Measurements from ENCODE around the gene RGSL1.
A peak's percentile ranks its signal among the peaks of the same experiment; 100 is the strongest.

Gene RGSL1

DNA sequence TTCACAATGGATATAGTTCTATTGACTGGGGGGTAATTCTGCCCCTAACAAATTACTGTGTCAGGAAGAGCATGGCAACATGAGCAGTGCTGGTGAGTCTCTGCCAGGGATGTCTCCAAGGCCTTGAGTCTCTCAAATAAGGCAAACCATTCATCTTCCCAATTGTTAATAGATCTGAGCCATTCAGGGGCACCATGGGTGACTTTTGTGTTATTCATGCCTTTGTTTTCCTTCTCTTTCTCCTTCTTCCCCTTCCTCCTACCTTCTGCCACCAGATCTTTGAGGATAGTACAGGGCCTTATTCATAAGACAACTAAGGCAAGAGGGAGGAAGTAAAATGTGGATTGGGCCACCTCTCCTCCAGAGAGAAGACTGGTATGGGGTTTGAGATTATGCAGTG lies at the start of gene RGSL1:
Gene RGSL1, plus strand, starts transcription at position 60 of the 400 bp plus-strand sequence. Its CDS starts 20 bp downstream, at position 80.
- no peak for DNase-seq

DNA sequence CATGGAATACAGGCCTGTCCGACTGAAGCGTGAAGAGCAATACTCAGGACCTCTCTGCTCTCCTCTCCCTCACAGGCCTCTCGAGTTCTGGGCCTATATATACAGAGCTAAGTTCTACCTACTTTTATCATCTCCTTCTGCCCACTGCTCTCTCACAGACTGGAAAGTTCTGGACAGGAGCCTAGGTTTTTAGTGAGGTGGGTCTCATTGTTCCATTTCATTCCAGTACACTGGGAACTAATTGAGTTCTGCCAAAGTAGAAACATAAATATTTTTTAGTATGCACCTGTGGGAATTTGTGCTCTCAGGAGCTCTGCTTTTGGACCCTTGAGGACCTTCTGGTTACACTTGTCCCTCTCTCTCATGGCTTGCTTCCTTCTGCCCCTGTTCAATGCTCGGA lies 49.4 kb upstream of the RGSL1 start, which contains the start of gene TEDDM1:
Gene TEDDM1, minus strand, starts transcription at position 101 of the 400 bp plus-strand sequence. CDS start 182 bp downstream, outside the sequence.
- DNase-seq: no peak

DNA sequence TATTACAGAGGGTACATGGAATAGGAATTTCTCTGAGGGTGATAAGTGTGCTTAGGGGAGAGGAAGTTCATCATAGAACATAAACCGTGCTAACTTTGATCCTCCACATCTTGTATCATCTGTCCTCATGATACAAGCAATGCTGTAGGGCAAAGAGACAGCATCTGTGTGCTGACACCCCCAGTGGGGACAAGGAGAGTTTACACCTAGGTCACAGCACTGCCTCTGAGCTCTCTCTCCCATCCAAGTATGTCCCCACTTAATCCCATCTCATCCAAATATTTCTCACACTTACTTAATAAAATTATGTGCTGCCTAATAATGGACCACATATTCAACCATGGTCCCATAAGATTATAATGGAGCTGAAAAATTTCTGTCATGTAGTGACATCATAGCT lies 45.2 kb upstream of the RGSL1 start:
- no peak for DNase-seq

DNA sequence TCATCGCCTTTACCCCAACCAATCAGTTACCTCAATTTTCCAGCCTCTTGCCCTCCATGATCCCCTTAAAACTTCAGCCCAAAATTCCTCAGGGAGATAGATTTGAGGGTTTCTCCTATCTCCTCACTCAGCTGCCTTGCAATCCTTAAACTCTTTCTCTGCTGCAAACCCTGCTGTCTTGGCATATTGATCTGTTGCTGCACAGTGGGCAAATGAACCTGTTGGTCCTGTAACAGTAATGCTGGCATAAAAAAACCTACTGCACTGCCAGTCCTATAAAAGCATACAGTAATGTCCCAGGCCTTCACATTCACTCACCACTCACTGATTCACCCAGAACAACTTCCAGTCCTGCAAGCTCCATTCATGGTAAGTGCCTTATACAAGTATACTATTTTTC lies 44.4 kb upstream of the RGSL1 start:
- no peak for DNase-seq

DNA sequence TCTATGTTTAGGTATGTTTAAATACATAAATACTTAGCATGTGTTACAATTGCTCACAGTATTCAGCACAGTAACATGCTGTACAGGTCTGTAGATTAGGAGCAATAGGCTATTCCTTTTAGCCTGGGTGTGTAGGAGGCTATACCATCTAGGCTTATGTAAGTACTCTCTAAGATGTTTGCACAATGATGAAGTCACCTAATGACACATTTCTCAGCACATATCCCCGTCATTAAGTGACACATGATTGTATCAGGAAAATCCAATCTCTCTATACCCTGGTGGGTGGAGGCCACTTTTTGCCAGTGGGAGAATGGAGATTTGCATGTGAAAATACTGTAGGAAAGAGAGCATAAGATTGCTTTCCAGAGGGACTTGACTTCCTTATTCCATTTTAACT lies 43.9 kb upstream of the RGSL1 start:
- no peak for DNase-seq

DNA sequence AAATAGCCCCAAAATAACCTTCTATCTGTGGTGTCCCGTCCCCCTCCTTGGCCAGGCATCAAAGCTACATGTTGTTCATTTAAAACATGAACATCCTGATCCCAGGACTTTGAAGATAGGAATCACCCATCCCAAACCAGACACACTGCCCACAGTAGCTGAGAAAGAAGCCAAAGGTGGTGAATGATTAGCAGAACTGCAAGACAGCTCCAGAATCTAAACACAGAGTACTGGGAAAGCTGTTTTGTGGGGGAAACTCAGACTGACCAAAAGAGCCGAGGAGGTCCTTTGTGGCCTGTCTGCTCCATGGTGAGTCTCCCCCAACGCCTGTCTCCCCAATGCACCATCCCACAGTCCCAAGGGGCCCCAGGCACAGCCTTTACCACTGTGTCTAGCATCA lies 42.2 kb upstream of the RGSL1 start:
- DNase-seq: no peak

DNA sequence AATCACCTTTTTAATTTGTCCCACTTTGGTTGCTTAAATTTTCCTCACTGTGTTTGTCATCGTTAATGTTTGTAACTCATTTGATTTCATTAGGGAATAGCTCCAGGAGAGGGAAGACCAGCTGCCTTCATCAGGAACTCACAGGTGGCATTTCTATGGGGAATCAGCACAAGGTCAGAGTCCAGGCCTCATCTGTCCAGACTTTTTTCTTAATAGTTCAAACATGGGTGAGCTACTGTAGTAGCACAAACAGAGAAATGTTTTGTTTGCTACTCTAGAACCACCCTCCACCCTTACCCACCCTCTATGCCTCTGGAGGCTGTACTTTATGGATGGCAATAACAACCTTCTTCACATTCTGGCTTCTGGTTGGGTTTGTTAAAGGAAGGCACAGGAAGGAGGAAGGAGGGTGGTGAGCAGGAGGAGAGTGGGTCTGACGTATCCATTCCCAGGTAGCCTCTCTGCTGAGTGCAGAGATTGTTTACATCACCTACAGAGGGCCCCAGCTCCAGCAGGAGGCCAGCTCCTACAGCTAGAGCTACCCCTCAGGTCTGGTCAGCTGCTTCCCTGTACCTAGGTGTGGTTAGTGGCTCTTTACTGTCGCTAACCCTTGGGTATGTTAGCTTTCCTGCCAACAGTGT lies 41.4 kb upstream of the RGSL1 start:
- no peak for DNase-seq

DNA sequence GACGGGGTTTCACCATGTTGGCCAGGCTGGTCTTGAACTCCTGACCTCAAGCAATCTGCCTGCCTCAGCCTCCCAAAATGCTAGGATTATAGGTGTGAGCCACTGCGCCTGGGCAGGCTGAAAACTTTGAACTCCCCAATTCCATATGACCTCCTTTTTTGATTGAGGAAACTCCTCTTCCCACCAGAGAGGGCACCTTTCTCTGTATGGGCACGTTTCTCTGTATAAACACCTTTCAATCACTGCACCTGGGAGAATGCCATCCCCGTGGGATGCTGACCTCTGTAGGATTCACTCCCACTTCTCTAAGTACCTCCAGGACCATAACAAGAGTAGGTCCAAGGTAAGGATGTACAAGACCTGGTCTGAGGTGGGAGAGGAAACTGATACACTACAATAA lies 39.8 kb upstream of the RGSL1 start:
- DNase-seq: no peak

DNA sequence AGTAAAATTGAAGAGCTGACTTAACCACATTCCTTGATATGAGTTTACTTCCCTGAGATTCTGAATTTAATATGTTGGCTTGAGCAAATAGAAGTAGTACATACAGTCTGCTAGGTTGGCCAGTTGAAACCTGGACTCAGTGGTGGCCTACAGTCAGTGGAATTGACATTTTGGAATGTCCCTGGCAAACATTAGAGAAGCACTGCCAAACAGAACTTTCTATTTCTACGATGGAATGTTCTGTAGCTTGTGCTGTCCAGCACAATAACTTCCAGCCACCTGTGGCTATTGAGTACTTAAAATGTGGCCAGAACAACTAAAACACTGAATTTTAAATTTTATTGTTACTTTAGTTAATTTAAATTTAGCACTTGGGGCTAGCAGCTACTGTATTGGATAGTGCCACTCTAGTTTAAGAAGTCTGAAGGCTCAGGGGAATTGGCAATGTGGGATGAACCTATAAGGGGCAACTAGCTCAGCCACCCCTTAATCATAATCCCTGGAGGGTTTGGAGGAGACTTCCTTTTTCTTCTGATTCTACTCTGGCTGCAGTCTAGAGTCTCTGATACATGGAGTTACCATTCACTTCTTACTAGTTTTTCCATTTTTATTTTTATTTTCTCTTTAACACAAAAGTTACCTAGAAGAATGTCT lies 39.2 kb upstream of the RGSL1 start:
- DNase-seq: no peak

DNA sequence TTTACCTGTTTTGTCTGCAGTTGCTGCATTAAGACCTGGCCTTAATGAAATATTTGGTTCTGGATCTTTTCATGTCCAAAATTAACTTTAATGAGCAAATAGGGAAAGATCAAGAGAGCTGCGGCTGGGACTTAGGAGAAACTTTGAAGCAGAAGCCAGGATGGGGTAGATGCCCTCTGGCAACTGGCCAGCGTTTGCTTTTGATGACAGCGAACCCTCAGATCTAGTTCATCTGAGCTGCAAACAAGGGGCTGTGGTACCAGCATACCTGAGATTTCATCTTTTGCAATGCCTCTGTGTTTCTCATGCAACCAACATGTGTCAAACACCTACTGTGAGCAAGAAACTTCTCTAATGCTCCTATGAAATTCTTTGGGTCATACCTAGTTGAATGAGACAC lies 36.5 kb upstream of the RGSL1 start:
- DNase-seq: no peak

DNA sequence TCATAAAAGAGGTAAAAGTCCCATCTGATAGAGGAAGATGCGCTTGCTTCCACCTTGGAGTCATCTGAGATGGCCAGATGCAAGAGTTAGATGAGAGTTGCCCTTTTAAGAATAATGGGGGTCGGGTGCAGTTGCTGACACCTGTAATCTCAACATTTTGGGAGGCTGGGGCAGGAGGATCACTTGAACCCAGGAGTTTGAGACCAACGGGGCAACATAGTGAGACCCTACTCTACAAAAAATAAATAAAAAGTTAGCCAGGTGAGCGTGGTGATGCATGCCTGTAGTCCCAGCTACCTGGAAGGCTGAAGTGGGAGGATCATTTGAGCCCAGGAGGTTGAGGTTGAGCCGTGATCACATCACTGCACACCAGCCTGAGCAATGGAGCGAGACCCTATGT lies 36.0 kb upstream of the RGSL1 start:
- DNase-seq: no peak

DNA sequence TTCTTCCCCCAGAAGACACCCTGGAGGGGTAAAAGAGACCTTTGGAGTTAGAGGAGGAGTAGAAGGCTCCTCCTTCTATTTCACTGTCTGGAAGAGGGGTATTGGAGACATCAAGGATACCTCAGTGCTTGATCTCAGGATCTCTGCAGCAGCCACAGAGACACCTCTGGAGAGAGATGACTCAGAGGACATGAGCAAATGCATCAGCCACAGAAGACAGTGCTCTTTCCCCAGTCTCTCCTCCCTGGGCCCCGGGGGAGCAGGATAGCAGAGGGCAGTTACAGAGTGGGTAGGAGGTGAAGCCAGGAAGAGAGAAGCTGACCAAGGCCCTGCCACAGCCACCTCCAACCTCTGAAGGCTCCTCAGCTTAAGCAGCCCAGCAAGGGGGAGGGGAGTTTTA lies 34.2 kb upstream of the RGSL1 start:
- DNase-seq: no peak

DNA sequence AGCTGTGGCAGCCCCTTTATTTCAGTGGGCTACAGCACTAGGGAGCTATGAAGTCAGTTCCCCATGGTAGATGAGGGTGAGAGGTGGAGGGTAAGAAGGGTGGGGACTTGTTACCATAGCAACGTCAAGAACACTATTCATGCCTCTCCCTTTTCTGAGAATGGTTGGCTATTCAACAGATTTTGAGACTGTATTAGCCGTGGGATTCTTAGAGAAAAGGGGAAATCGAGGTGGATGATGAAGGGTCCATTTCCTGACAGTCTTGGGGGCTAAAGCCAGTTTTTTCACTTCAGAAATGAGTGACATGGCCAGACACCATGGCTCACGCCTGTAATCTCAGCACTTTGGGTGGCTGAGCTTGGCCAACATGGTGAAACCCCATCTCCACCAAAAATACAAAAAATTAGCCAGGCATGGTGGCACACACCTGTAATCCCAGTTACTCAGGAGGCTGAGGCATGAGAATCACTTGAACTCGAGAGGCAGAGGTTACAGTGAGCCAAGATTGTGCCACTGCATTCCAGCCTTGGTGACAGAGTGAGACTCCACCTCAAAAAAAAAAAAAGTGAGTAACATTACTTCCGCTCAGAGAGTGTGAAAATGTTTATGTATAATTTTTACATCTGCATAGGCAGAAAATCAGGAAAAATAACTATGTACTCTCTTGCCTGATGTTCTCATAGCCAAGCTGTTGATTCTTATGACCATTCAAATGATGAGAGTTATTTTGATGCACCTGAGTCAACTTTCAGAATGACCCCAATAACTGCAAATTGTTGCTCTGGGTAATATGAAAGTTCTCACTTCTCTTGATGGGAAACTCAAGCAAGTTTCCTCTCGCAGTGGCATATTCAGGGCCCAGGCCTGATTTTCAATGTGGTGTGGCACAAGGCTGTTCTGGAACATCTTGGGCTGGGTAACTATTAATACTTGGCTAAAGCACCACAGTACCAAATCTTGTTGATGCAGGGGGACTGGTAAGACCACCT lies 23.2 kb upstream of the RGSL1 start:
- no peak for DNase-seq

DNA sequence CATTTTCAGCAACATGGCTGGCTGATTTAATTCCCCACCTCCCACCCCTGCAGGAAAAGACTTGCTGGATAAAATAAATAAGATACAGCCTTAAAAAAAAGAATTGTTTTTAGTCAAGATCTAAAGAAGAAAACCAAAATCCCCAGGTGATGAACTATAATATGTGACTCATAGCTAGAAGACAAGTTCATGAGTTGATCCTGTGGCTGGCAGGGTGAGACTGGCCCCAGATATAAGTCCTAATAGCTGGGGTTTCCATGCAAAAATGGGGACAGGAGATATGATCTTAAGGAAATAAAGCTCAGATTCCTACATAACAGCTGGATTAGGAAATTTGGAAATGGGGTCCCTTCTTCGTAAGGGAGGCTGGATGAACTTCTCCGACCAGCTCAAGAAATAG lies 21.9 kb upstream of the RGSL1 start:
- no peak for DNase-seq

DNA sequence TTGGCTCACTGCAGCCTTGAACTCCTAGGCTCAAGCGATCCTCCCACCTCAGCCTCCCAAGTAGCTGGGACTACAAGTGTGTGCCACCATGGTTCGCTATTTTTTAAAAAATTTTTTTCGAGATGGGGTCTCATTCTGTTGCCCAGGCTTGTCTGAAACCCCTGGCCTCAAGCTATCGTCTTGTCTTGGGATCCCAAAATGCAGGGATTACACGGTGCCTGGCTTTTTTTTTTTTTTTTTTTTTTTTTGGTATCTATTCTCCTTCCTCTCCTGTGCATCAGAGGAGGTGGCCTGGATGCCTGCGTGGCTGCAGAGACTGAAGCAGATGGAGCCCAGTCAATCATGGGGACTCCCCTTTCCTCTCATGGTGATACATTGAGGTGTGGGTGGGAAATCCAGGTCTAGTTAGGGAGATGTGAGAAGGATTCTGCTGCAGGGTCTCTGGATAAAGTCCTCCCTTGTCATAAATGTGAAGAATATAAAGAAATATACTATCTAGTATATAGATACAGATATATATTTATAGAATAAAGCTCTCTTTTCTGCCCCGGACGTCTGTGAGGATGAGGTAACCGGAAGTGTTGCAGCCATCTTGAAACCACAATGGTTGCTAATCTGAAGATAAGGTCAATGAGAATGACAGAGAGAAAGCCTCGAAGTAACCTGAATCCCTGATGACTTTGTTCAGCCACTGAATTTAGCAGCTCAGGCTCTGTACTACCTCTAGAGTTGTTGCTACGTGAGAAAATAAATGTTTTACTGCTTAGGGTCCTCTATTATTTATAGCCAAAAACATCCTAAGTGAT lies 19.5 kb upstream of the RGSL1 start:
- no peak for DNase-seq

DNA sequence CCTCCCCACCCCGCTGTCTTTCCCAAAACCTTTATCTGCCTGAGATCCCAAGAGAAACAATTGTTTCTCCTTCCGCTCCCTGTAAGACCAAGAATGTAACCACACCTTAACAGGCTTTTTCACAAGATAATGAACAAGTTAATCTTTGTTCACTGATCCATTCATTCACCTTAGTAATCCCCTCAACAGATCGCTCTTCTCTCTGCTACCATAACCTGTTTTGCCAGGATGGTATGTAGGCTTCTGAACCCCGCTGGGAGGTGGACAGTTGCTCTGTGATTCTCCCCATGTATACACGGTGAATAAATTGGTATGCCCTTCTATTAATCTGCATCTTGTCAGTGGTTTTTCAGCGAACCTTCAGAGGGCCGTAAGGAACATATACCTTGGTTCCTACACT lies 18.7 kb upstream of the RGSL1 start:
- no peak for DNase-seq

DNA sequence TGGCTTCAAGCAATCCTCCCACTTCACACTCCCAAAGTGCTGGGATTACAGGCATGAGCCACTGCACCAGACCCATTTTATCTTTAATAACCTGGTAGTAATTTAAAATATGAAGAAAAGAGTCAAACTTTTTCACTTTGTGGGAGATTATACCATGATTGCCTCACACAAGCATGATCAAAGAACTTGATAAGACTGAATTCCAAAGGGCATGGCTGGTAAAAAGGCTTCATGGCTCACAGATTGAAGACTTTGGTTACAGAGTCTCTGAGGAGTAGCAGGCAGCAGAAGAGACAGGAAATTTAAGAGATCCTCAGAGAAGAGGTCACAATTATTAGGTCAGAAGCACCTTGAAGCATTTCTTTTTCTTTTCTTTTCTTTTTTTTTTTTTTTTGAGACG lies 16.4 kb upstream of the RGSL1 start:
- no peak for DNase-seq

DNA sequence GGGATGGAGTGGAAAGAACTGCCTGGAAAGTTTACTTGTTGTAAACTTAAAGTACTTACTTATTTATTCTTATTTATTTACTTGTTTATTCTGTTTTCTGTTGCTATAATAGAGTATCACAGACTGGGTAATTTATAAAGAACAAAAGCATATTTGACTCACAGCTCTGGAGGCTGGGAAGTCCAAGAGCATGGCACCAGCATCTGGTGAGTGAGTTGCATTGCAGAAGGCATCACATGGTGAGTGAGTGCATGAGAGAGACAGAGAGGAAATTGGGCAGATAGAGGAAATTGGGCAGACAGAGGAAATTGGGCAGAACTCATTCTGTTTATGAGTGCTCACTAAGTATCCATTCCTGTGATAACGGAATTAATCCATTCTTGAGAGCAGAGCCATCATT lies 11.6 kb upstream of the RGSL1 start:
- DNase-seq: no peak

DNA sequence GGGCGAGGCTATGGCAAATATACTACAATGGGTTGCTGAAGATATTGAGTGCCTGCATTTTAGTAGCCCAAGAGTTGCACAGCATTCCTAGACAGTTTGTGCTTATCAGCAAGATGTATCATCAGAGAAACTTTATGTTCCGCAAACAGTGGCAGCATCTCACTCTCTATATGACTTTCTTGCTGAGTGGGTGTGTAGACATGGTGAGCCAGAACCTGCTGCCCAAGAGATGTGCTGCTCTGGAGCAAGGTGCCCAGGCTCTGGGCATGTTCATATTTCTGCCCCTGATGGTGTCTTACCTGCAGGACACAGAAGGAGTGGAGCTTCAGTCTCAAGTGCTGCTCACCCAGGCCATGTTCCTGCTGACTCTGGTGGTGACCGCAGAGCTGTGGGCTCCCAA lies 8.2 kb upstream of the RGSL1 start:
- DNase-seq: no peak

DNA sequence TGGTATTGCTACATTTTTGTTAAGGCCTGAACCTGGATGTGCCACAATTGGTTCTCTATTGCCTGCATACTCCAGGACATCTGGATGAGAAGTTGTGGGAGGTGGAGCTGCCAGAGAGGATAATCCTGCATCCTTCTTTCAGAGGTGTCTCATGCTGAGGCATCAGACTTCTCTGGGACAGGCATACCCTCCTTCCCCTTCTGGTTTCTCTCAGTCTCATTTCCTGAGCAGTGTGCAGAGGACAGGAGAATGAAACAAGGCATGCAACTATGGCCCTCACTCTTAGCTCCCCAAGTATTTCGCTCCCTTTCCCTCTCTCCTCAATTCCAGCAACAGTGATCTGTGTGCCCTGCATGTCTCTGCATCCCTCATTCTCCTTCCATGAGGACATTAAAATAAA lies 7.6 kb upstream of the RGSL1 start:
- no peak for DNase-seq

DNA sequence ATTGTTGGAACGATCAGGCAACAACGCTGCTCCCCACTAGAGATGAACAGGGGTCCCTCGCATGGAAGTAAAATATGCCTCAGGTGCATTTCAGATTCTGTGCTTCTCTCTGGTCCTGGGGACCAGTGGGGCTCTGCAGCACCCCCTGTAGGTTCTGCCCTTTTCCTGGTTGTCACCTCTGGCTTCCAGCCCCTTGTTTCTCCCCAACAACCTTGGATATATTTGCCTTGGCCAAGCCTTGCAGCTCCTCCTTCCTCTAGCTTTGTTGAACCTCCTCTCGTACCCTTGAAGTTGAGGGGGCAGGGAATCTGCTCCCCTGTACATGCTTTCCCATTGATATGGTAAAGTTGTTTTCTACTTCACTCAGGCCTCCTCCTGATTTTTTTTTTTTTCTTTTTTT lies 5.4 kb upstream of the RGSL1 start:
- DNase-seq: no peak

DNA sequence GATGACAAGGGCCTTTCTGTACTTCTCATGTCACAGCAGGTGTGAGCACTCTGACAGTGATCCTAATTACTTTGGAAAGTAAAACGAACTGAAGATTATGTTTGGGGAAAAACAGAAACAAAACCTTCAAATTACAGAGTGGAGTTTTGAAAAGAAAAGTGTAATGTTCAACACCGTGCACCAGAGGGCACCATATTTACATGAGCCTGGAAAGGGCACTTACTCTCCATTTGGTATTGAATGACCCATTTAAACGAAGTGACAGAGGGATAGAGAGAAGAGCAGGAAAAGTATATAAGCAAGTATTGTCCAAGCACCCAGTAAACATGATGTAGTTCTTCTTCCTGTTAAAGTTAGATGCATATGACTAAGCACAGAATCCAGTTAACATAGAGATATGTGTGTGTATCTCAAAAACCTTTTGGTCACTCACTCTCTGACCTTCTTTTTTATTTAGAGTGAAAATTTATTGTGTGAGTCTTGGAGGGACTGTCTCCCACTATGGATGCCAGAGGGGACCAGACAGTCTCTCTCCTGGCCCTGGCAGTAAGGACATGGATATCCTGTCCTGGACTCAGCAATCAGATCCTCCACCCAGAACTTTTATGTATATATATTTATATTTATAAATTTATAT lies 3.8 kb upstream of the RGSL1 start:
- peak; percentile 18 for DNase-seq
